ENCODE measurements around the gene GPR34.
"Not testable (repeated sequence)": the region's sequence is repeated elsewhere in the genome, so short reads cannot be mapped to it uniquely, and the experiment has no call there.

GPR34 gene

DNA sequence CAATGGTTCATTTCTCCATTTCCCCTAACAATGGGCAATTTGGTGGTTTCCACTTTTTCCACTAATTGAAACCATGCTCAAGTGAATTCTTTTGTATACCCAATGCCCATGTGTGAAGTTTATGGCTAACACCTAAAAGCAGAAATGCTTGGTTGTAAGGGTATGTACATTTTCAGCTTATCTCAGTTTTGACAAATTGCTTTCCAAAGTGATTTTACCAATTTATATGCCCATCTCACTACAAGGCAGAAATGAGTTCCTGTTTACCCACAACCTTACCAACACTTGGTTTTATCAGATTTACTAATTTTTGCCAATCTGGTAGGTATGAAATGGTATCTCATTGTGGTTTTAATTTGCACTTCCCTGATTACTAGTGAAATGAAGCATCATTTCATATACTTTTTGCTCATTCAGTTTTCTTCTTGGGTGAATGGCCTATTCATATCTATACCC lies 14.8 kb downstream of the GPR34 start:
- no peak for DNase-seq

DNA sequence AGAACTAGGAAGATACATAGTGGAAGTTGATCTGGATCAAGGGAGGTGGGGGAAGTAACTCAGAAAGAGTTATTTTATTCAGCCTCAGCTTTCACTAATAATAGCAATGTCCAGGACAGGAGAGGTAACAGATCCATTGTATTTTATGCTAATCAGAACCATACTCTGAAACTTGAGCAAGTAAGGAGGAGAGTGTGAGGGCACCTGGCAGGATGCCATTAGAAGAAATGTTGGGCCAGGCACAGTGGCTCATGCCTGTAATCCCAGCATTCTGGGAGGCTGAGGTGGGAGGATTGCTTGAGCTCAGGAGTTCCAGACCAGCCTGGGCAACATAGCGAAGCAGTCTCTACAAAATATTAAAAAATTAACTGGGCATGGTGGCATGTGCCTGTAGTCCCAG lies 16.3 kb downstream of the GPR34 start:
- DNase-seq, result no peak

DNA sequence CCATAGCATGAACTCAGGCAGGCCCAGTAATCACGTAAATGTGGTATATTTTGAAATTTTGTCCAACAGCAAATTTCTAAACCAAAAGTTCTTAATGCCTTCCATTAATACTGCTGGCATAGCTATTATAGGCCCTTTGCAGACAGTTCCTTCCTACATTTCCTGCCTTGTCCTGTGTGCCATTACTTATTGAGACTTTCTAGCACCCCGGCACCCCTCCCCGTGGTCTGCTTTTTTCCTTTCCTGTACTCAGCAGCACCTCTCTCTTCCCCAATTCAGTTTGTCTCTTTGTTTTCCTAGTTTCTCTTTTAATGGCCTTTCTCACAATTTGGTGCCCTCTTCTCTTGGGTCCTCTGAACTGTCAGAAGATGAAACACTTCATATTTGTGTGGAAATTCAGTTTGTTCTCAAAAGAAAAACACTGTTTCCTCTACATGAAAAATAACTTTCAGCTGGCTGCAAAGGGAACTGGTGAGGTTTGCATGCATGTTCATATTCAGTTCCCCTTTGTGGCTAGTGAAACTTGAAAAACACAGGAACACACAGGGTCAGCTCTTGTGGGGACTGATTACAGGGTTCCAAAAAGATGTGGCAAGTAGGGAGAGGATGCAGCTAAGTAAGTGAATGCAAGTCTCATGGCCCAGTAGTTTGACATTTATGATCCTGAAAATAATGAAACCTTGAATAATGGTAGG lies 17.1 kb downstream of the GPR34 start:
- DNase-seq, result no peak

DNA sequence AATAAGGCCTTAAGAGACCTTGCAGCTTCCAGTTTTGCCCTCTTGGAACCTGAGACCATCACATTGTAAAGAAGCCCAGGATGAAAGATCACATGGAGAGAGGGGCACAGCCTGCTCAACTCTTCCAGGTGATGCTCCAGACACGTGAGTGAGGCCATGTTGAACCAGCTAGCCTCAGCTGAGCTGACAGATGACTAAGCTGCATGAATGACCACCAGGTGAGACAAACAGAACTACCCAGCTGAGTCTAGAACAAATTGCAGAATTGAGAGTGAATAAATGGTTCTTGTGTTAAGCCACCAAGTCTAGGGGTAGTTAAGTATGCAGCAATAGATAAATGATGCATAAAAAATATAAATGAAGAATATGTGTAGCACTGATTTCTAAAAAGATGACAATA lies 18.4 kb downstream of the GPR34 start:
- no peak for DNase-seq

DNA sequence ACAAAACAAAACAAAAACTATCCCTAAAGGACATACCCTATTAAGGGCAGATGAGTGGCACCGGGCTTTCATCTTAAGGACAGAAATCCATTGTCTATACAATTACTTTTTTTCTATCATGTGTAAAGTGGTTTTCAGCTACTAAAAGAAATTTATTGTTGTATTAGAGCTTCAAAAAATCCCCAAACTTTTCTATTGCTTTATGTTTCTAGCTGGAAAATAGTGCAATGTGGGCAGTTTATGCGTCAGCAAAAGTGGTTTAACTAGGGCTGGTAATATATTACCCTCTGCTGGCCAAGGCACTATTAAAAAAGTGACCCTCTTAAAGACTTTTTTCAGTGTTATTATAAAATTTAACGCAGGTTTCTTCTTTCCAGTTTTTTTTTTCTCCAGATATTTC lies 19.7 kb downstream of the GPR34 start:
- DNase-seq, result no peak

DNA sequence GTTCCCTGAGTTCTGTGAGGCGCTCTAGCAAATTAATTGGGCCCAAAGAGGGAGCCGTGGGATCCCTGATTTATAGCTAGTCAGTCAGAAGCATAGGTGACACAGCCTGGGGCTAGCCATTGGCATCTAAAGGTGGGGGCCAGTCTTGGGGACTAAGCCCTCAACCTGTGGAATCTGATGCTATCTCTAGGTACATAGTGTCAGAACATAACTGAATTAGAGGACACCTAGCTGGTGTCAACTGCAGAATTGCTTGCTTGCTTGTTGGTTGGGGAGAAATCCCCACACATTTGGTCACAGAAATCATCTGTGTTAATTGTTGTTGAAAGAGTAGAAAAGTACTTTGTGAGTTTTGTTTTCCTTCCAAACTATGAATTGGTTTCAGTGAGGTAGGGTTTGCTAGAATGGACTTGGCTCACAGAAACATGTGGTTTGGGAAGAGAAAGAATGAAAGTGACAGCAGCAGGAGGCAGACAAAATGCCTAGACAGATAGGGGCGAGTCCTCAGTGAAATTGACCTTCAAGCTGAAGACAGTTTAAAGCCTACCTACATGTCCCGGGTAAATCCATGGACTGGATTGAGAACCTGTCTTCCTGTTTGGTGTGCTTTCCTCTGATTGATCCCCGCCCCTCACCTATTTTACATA lies 22.4 kb downstream of the GPR34 start:
- DNase-seq, result peak; percentile 3

DNA sequence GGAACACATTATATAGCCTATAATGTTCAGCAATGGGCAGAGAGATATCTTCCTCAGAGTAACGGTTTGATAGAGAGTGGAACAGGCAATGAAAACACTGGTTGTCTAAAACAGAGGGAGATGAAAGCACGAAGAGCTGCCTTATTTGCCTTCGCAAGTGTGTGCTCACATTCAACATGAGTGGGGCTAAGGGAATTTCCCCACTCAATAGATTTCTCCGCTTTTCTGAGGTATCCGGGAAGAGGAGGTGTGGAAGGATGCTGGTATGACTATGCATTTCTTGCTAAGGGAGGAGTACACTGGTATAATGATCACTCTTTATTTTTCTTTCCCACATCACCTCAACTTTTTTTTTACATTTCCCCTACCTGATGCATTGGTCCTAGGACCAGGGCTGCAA lies 27.4 kb downstream of the GPR34 start:
- DNase-seq, result no peak

DNA sequence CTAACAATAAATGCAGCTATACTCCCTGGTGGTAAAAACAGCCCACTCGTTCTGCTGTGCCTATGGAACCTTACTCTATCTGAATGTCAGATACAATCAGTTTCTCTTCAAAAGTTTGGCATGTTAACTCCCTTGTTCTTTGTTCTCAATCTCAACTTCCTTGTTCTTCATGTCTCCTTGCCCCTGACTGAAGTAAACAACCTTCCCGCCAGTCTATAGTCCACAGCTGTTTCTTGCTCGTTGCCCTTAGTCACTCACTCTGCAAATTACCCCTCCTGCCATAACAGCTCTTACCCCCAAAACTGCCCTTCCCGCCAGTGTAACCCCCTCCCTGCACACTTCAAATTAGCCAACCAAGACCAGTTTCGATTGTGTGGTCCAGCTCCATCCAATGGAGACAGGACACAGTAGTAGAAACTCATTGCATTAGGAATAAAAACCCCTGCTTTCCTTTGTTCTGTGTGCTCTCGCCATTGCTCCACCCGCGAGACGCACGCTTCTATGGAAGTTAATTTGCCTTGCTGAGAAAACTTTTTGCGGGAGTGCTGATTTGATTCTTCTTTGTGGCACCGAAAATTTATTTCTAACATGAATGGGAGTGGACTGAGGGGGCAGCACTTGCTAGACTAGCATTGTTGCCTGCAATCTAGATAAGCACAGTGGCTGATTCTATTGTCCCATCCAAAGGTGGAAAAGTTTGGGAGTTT lies 28.1 kb downstream of the GPR34 start:
- DNase-seq, result no peak

DNA sequence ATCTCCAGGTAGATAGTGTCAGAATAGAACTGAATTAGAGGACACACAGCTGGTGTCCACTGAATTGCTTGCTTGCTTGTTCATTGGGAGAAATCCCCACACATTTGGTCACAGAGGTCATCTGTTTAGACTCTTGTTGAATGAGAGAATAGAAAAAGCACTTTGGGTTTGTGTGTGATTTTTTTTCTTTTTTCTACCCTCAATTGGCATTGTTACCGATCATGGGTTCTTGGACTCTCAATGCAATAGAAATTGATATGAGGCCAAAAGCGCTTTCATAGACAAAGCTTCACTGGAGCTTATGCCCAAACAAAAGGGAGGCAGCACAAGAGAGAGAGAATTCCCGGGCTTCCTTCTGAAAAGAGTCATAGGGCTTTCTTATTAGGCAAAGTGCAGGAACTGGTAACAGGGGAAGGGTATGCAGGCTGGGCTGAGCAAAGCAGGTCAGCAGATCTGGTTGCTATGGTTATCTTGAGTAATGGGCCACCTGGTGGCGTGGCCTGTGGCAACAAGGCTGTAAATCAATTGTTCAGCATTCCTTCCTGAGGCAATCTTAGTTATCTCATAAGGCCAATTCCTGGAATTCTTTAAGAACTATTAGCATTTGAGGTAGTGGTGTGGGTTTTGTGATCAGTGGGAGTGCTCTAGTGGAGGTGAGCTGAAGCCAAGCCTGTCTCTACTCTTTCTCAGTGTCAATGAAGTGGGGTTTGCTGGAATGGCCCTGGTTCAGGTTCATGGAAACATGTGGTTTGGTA lies 29.9 kb downstream of the GPR34 start:
- no peak for DNase-seq

DNA sequence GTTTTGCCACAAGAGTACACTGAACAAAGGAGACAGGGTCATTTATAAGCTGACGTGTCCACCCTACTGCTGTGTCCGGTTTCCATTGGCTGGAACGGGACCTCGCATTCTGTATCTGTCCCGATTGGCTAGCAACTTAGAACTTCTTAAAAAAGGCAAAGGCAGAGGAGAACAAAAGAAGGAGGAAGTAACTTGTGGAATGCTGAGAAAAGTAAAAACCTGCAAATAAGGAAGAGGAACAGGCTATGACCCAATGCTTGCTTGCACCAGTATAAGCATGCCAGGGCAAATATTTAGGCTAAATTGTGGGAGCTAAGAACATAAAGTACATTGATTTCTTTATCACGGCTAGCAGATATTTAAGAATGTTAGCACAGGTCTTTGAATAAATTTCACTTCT lies 30.8 kb downstream of the GPR34 start:
- not testable (repeated sequence) for DNase-seq

DNA sequence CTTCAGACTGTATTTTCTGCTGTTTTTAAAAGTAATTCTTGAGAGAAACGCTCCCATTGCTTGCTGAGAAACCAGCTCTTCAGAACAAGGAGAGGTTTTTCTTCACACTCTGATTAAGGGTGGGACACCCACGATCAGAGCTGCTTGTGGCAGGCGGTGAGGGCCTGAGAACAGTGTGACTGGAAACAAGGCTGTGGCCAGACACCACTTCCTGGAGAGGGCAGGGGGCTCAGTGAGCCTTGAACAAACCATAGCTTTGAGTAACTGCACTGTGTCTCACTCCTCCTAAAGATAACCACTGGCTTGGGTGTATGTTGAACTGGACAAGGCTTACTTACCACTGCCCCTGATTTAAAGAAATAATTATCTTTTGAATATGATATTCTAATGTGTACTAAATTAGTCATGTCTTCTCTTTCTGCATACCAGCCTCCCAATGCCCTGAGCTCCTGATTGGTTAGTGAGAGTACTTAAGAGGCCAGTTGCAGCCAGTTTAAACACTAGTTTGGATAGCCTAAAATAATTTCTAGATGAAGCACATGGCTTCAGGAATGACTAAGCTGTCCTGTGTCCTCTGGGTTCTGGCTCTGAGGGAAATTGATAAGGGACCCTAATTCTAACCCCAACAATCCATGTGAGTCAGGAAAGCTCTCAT lies 31.5 kb downstream of the GPR34 start:
- peak; percentile 23 for DNase-seq

DNA sequence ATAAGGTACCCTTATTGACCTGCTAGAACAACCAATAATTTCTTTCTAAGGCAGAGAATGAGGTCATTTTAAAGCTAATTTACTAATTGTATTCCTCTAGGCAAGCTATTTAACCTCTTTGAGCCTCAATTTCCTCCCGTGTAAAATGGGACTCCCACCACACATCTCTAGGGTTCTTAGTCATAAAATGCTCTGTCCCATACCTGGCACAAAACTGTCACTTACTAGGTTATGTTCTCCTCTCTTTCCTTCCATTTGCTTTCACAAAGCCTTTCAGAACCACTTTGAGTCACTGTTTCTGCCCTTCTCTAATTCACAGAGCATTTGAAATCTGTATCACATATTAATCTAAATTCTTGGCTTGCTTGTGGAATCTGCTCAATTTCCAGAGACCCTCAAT lies 32.8 kb downstream of the GPR34 start:
- DNase-seq, result no peak

DNA sequence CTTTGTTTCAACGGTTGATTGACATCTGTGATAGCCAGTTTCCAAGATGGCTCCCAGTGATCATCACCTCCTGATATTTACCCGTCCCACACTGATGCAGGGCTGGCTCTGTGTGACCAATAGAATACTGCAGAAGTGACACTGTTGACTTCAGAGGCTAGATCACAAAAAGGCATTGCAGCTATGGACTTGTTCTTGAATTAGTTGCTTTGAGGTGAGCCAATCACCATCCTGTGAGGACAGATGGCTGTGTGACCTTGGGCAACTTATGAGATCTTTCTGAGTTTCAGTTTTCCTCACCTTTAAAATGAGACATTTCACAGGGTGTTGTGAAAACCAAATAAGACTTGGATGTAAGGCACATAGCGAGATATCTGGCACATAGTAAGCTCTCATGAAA lies 33.4 kb downstream of the GPR34 start:
- no peak for DNase-seq

DNA sequence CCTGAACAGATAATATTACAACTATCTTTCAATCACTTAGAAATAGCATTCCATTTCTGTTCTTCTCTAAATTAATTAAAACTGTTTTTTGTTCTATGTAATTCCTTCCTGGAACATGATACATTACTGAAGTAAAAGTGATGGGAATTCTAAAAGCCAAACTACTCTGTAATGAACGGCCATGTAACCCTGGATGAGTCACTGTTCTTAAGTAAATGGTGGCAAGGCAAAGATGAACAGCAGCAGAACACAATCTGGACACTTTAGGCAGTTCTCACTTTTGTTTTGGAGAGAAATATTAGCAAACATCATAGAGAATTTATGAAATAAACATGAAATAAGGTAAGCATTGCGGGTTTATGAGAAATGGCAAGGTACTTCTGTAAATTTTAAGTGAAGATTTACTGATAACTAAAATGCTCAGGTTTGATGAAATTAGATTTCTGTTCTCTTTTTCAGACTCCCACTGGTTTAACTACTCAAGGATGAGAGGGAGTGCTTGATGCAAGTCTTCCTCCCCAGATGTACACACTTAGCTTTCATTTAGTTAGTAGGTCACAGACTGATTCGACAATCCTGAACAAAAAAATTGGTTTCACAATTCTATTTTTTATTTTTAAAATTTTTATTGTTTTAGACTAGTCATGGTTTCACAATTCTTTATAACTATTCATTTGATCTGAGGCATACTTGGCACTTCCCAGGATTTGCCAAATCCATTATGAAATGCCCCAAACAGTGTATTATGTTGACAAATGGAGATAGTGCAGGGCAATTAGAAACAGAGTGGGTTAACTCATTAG lies 34.2 kb downstream of the GPR34 start:
- no peak for DNase-seq

DNA sequence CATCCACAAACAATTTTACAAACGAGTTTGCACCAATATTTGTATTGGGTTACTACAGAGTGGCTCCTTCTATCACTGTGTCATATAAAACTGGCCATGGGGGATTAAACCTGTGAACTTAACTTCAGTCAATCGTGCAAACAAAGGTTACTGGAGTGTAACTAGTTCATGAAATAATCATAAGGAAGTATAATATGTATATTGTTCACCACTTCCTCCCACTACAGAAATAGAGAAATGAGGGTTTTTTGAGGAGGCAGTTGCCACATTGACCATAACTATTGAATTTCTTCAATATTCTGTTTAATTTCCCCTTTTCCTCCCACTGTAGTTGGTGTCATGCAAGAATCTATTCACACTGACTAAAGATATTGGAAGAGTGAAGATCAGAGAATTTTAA lies 35.1 kb downstream of the GPR34 start, which contains the start of gene GPR82:
TSS of gene GPR82 (plus strand) at position 356 of the 400 bp plus-strand sequence. CDS start 2,846 bp downstream, outside the sequence.
- DNase-seq, result no peak

DNA sequence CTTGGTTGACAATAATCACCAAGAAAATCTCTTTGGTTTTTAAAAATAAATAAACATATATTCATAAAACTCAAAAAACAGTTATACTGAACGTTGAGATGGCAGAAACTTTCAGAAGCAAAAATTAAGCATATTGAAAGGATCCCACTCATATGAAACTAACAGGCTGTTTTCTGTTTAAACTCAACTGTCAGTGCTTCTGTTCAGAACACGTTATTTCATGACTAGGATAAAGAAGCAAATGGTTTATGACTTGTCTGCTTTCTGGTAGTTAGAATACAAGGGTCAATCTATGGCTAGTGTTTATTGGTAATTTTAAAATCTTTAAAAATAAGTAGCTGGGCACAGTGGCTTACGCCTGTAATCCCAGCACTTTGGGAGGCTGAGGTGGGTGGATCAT lies 39.4 kb downstream of the GPR34 start:
- DNase-seq, result no peak

DNA sequence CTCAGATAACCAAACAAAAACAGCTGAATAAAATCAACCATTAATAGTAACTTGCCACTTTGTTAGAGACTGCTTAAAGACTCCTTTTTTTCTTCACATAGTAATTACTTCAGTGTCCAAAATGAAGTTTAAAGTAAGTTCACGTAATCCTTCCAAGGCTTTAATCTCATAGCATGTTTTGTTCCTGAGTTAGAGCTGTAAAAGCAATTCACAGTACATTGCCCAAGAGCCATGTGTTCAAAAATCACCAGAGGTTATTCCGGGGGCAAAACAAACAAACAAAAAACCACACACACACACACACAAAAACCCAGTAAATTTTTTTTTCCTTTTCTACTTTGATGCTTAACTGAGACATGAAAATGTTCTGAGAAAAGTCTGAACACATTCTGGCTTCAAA lies 41.3 kb downstream of the GPR34 start:
- no peak for DNase-seq

DNA sequence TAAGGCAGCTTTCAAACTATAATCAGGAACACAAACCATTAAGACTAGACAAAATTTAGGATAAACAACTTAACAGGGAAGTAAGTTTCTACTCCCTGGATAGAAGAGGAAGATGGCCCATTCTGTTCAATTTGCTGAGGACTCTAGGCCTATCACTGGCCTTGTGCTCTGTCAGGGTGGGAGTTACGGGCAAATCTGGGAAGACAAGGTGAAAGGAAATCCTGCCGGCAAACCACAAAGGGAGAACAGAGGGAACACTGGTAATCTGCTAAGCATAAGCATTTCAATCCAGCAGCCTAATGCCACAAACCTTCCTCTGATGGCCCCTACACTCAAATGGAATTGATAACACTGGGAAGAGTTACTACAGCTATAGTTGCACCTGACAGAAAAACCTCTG lies 43.5 kb downstream of the GPR34 start:
- DNase-seq, result no peak

DNA sequence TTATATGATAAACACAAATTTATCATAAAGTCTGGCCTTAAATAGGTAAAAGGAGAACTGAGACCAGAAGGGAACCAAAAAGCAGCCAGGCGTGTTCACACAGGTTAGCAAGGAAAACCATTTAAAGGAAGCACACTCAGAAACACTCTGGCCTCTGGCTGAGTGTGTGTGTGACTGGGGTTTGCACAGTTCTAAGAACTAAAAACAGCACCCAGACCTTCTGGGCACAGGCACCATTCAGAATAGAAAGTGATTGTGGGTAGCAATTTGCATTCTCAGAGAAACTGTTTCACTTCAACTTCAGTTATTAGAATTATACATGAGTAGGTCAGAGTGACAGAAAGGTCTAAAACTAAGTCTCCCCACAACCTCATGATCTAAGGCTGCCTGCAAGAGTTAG lies 45.2 kb downstream of the GPR34 start:
- DNase-seq, result no peak

DNA sequence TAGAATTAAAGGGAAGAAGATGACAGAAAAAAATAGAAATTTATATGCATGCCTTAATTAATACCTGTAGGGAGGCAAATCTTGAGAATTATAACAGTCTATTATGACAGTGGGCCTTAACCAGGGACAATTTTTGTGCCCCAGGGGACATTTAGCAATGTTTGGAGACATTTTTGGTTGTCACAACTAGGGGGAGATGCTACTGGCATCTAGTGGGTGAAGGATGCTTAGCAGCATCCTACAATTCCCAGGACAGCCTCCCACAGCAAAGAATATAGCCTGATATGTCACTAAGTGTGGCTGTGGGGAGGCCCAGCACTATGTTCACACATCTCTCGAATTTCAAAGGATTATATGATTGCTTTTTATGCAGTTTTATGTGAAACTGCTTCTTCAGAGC lies 45.8 kb downstream of the GPR34 start:
- DNase-seq, result no peak

DNA sequence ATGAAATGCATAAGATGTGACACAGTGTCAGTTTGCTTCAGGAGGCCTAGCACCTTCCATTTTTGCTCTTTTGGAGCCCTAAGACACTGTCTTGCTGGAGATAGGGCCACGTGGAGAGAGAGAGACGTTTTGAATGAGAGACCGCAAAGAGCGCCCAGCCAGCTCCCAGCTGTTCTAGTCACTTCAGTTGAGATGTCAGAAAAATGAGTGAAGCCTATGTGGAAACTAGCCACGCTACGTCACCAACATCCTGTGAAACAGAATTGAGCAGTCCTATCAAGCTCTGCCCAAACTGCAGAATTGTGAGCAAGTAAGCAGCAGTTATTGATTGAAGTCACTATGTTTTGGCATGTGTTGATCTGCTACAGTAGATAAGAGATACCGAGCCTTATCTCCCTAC lies 48.3 kb downstream of the GPR34 start:
- DNase-seq, result peak; percentile 16

DNA sequence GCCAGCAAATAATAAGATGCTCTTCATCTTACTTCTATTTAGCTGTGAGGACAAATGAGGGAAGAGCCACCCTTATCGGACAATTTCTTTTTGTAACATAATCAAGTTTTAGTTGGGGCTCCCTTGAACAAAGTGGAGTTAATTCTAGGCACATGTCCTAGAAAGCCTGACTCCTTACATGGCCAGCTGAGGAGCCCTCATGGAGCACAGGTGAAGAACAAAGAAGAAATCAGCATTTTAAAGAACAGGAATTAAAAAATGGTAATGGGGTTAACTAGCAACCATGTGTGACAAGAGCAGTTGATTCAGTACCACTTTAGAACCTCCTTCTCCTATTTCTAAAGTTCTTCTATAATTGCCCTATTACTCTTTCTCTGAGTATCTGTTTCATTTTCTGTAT lies 51.1 kb downstream of the GPR34 start:
- DNase-seq, result no peak
